ENCODE data around the gene RNH1.

Gene RNH1

DNA sequence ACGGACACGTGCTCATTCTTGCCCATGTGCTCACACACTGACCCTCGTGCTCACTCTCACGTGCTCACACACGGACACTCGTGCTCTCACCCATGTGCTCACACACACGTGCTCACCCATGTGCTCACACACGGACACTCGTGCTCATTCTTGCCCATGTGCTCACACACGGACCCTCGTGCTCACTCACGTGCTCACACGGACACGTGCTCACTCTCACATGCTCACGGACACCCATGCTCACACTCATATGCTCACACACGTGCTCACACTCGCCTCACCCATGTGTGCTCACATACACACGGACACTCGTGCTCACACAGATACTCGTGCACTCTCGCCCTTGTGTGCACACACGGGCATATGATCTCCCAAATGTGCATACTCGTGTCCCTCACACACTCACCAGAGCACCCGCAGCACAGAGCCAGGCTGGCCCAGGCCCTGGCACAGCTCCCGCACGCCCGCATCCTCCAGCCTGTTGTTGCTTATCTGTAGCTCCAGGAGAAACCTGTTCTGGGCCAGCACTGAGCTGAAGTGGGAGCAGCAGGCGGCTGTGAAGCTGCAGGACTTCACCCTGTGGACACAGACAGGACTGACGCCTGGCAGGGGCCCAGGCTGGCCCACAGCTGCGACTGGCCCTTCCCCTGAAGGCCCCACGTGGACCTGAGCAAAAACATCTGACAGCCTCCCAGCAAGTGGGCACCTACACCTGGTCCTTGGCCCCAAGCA is 9.3 kb downstream of the RNH1 start:
- no peak for DNase-seq

DNA sequence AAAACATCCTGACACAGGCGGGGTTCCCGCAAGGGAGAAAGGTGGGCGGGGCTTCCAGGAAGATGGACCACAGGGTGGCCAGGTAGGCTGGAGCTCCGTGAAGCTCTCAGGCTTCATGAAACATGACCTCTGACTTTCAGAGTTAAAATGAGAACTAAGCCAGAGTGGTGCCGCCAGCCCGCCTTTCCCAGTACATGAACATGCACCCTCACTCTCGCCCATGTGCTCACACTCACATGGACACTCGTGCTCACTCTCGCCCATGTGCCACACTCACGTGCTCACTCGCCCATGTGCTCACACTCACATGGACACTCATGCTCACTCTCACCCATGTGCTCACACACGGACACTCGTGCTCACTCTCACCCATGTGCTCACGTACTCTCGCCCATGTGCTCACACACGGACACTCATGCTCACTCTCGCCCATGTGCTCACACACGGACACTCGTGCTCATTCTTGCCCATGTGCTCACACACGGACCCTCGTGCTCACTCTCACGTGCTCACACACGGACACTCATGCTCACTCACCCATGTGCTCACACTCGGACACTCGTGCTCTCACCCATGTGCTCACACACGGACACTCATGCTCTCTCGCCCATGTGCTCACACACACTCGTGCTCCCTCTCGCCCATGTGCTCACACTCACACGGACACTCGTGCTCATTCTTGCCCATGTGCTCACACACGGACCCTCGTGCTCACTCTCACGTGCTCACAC is 10.0 kb downstream of the RNH1 start:
- DNase-seq, result no peak

DNA sequence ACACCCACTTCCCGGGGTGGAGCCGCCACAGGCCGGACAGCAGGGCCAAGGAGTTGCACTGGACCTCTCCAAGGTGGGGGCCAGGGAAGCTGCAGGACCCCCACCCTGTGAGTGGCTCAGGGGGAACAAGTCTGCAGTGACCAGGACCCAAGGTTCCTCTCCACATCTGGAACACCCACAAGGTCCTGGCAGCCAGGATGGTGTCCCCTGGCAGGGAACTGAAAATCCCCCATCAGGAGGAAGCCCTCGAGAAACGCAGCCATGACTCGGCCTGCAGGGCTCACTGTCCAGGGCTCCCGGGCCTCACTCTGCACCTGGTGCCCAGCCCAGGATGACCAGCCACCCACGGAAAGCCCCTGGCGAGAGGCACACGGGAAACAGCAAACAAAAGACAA is 11.5 kb downstream of the RNH1 start:
- no peak for DNase-seq

GRCh38 chr11:494761-495536 is 12.1 kb downstream of the RNH1 start:
- no peak for DNase-seq

DNA sequence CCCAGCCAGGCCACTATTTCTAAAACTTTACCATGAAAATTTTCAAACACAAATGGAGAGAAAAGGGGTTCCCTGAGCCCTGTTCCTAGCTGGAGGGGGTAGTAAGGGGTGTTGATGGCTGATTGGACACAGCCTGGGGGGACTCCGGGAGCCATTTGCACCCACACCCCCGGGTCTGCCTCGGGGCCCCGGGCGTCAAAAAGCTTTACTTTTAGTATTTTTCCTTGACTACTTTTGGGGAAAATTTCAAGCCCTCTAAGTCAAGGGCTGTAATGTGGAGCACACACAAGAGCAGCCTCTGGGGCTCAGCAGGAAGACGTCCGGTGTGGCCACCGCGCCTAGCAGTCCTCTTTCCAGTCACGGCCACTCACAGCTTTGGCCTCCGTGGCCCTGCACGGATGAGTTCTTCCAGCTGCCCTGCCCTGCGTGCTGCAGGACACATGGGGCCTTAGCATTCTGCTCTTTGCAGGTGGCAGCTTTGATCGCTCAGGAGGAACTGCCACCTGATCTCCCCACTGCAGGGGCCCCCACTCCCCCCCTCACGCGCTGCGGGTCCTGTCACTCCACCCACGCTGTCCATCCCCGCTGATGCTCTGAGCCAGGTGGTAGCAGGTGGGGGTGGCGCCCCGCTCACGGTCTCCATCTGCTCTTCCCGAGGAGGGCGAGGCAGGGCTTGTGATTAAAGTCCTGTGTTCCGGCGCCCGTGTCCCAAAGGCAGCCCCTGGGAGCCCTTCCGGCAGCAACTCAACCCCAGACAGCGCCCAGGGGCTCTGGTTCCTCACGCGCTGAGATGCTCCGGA is 14.4 kb downstream of the RNH1 start:
- DNase-seq, result peak; percentile 75

- no peak for DNase-seq
These were observed 15.7 kb downstream of the RNH1 start for GRCh38 chr11:491358-491757.

GRCh38 chr11:490930-491260 is 16.1 kb downstream of the RNH1 start:
- DNase-seq, result no peak

DNA sequence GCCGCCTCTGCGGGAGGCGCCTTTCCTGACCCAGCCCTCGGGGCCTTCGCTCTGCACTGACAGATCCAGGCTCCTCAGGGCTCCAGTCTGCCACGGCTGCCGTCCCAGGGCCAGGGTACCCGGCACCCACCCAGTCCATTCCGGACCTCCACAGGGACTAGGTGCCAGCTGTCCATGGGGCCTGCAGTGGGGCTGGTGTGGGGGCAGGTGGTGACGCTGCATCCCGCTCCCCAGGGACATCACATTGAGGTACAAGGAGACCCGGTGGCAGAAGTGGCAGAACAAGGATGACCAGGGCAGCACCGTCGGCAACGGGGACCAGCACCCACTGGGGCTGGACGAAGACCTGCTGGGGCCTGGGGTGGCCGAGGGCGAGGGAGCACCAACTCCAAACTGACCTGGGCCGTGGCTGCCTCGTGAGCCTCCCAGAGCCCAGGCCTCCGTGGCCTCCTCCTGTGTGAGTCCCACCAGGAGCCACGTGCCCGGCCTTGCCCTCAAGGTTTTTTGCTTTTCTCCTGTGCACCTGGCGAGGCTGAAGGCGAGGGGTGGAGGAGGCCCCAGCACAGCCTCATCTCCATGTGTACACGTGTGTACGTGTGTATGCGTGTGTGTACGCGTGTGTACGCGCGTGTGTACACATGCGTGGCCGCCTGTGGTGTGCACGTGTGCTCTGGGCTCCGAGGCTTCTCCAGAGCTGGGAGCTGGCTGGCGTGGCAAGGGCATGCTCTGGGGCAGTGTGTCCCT is 16.7 kb downstream of the RNH1 start:
- no peak for DNase-seq

DNA sequence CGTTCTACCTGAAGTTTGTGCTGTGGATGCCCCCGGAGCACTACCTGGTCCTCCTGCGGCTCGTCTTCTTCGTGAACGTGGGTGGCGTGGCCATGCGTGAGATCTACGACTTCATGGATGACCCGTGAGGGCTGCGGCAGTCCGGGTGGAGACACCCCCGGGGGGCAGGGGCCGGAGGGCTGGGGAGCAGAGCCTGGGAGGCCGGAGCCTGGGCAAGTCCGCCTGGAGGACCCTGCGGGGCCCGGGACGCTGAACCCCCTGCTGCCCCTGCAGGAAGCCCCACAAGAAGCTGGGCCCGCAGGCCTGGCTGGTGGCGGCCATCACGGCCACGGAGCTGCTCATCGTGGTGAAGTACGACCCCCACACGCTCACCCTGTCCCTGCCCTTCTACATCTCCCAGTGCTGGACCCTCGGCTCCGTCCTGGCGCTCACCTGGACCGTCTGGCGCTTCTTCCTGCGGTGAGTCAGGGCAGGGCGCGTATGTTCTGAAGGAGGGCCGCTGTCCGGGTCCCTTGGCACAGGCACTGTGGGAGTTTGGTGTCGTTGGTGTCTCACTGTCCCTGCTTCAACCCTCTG is 17.3 kb downstream of the RNH1 start:
- no peak for DNase-seq

DNA sequence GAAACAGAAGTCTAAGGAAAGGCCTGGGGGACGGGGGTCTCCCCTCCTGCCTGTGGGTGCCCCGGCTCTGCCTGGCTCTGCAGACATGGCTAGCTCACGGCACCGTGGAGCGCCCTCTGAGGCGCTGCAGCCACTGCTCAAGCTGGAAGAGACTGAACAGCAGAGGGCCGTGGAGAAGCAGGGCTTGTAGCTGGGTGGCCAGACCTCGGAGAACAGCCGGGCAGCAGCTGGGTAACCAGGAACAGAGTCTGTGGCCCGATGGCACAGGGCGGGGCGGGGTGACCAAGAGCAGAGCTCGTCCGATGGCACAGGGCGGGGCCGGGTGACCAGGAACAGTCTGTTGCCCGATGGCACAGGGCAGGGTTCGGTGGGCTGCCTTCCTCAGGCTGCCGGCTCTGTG is 18.1 kb downstream of the RNH1 start:
- DNase-seq, result no peak

- no peak for DNase-seq
These were observed 18.5 kb downstream of the RNH1 start for GRCh38 chr11:488579-488978.

GRCh38 chr11:488062-488461 is 19.0 kb downstream of the RNH1 start:
- DNase-seq, result no peak

- DNase-seq, result no peak
These were observed 19.4 kb downstream of the RNH1 start for GRCh38 chr11:487571-488021.

DNA sequence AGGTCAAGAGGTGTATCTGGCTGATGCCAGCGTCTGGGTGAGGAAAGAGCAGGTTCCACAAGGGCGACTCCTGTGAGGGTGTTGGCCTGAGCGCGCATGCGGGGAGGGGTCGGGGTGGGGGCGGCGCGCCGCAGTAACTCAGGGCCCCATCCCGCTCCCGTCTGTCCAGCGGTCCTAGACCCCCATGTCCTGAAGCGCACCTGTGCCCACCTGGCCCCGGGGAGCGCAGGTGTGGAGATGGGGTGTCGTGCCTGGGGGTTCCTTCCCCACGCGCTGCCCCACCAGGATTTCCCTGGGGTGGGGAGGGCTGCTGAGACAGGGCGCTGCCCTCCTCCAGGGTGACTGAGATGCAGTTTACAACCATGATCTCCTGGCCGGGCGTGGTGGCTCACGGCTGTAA is 20.9 kb downstream of the RNH1 start:
- DNase-seq, result no peak

DNA sequence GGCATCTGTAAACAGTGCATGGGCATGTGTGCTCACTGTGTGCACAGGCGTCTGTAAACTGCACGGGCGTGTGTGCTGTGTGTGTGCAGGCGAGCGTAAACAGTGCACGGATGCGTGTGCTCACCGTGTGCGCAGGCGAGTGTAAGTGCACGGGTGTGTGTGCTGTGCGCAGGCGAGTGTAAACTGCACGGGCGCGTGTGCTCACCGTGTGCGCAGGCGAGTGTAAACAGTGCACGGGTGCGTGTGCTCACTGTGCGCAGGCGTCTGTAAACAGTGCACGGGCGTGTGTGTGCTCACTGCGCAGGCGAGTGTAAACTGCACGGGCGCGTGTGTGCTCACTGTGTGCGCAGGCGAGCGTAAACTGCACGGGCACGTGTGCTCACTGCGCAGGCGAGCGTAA is 22.4 kb downstream of the RNH1 start:
- no peak for DNase-seq

- DNase-seq, result no peak
These were observed 27.7 kb downstream of the RNH1 start for GRCh38 chr11:479311-479710.

DNA sequence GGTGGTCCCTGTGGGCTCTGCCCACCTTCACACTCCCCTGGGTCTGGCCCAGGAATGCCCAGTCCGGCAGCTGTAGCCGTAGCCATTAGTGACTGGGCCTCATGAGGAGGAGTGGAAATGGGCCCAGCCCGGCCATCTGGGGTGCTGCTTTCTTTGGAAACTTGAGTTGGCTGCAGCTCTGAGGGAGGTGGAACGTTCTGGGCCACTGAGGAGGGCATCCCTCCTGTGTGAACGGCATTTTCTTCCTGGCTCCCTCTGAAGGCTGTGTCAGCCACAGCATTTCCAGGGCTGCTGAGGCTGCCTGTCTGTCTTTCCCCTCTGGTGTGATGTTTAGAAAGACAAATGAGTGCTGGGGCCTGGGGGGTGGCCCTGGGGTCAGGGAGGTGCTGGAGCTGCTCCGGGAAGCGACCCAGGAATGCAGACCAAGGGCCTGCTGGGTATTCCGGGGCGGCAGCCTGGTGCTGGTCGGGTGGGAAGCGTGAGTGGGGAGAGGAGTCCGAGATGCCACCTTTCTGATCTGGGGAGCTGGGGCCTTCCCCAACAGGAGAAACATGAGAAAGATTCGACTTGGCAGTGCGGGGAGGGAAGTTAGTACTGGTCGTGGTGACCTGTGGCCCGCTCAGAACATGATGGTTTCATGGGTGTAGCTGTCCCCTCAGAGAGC is 29.9 kb downstream of the RNH1 start:
- DNase-seq, result no peak

DNA sequence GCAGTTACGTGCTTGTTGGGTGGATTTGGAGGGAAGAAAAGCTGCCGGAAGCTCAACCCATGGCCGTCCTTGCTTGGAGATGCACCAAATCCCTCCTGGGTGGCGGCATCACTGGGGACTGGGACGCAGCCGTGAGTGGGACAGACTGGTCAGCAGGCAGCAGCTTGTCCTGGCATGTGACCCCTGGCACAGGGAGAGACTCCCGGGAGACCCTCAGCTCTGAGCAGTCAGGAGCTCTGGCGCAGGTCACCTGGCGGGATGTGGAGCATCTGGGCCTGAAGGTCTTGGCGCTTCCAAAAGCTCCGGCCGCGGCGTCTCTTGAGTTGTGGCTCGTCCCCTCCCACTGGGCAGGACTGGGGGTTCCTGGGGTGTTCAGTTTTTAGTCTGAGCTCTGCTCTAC is 30.6 kb downstream of the RNH1 start:
- DNase-seq, result no peak

- no peak for DNase-seq
These were observed 31.1 kb downstream of the RNH1 start for GRCh38 chr11:475941-476340.

GRCh38 chr11:474914-475506 is 32.0 kb downstream of the RNH1 start:
- no peak for DNase-seq

Measured in NCI-H2171 treated with DMSO at 0.1 percent for 48 hours (cell line).